Measurements from ENCODE around the gene OR10D3.

OR10D3 gene

GRCh38 chr11:124195189-124195734 lies 12.1 kb downstream of the OR10D3 start:
- peak; percentile 72 for DNase-seq

GRCh38 chr11:124197999-124198398 lies 14.9 kb downstream of the OR10D3 start:
- DNase-seq = no peak

GRCh38 chr11:124198897-124199296 lies 15.8 kb downstream of the OR10D3 start:
- DNase-seq = no peak

- DNase-seq = no peak
These were observed 16.6 kb downstream of the OR10D3 start for GRCh38 chr11:124199702-124200101.

GRCh38 chr11:124200671-124201070 lies 17.5 kb downstream of the OR10D3 start:
- DNase-seq = no peak

GRCh38 chr11:124202951-124203350 lies 19.8 kb downstream of the OR10D3 start:
- DNase-seq = no peak

GRCh38 chr11:124204008-124204407 lies 20.9 kb downstream of the OR10D3 start:
- no peak for DNase-seq

GRCh38 chr11:124207102-124207792 lies 24.1 kb downstream of the OR10D3 start:
- DNase-seq = no peak

- DNase-seq = no peak
These were observed 26.7 kb downstream of the OR10D3 start for GRCh38 chr11:124209824-124210357.

GRCh38 chr11:124210421-124210820 lies 27.3 kb downstream of the OR10D3 start:
- no peak for DNase-seq

- DNase-seq = no peak
These were observed 28.2 kb downstream of the OR10D3 start for GRCh38 chr11:124211321-124211720.

GRCh38 chr11:124214027-124214426 lies 30.9 kb downstream of the OR10D3 start:
- DNase-seq = no peak

GRCh38 chr11:124219126-124219525 lies 36.0 kb downstream of the OR10D3 start:
- DNase-seq = no peak

- no peak for DNase-seq
These were observed 39.3 kb downstream of the OR10D3 start for GRCh38 chr11:124222407-124222806.

- peak; percentile 23 to 41 for DNase-seq
These were observed 41.7 kb downstream of the OR10D3 start for GRCh38 chr11:124224618-124225423.

GRCh38 chr11:124225471-124225870 lies 42.3 kb downstream of the OR10D3 start:
- DNase-seq = no peak

- no peak for DNase-seq
These were observed 50.2 kb downstream of the OR10D3 start for GRCh38 chr11:124233376-124233775.
